Measurements from ENCODE around the gene AQP7. TPM values are rescaled to one million over a fixed set of nuclear protein-coding genes. Genes with fewer than 3 reads are reported as not detected.
A peak's percentile ranks its signal among the peaks of the same experiment; 100 is the strongest.
"Not testable (repeated sequence)": the region's sequence is repeated elsewhere in the genome, so short reads cannot be mapped to it uniquely, and the experiment has no call there.

Gene AQP7
- total RNA-seq, 1 experiment from 2014 or later, result 2.2 TPM

- Histone ChIP-seq H3K27me3 (replicated peaks; ENCODE audit: control insufficient read depth, insufficient read depth, low read length) (no peaks in the 10 kb centered on the region), H3K9me3 (no peaks in the 10 kb centered on the region), H3K36me3 (ENCODE audit: control insufficient read depth, insufficient read depth, low read length) (no peaks in the 10 kb centered on the region), H3K4me1 (peaks cover 37% of the 10 kb centered on the region), H3K4me3 (ENCODE audit: low read depth, low read length) (no peak overlapping the region)
- POLR2A ChIA-PET, result no interaction called here
- H3K4me1 Mint-ChIP-seq (ENCODE audit: low read depth, unreplicated experiment), result peaks cover 38% of the 10 kb centered on the region
- DNase-seq, result no peak
- no peaks in the 10 kb centered on the region for H3K27me3 Mint-ChIP-seq (ENCODE audit: insufficient read depth, unreplicated experiment)
- H3K9me3 Mint-ChIP-seq (ENCODE audit: unreplicated experiment), result no peaks in the 10 kb centered on the region
- no peak for TF ChIP-seq CTCF (IDR thresholded peaks at IDR 0.05; ENCODE audit: insufficient read depth in 1 of 2, low read depth in 1 of 2, low read length in 1 of 2, severe bottlenecking in 1 of 2, unreplicated experiment in 1 of 2)
- BruUV-seq (replicated peaks), result no TSS peak
- intact Hi-C loops (cut with micrococcal nuclease; ENCODE audit: unreplicated experiment), result no loop called here
- H3K4me3 Mint-ChIP-seq (ENCODE audit: unreplicated experiment), result no peak overlapping the region
- no peak overlapping the region for H3K27ac Mint-ChIP-seq (ENCODE audit: unreplicated experiment)
- CTCF ChIA-PET, result interaction anchor here (1.1 kb wide), 1 partner anchor 59 kb away, joined by 3 read pairs; no protein-coding TSS in a partner anchor
- no peaks in the 10 kb centered on the region for H3K36me3 Mint-ChIP-seq (ENCODE audit: insufficient read depth, unreplicated experiment)
Observed at GRCh38 chr9:33393581-33393980, 8.8 kb downstream of the AQP7 start.

- H3K4me1 Mint-ChIP-seq (ENCODE audit: low read depth, unreplicated experiment), result peaks cover 38% of the 10 kb centered on the region
- BruUV-seq (replicated peaks); H3K4me3 ChIP-seq (ENCODE audit: low read depth, low read length); H3K9me3 ChIP-seq; H3K4me3 Mint-ChIP-seq (ENCODE audit: unreplicated experiment); H3K36me3 Mint-ChIP-seq (ENCODE audit: insufficient read depth, unreplicated experiment); H3K27me3 Mint-ChIP-seq (ENCODE audit: insufficient read depth, unreplicated experiment); intact Hi-C loops (cut with micrococcal nuclease; ENCODE audit: unreplicated experiment); H3K9me3 Mint-ChIP-seq (ENCODE audit: unreplicated experiment); H3K36me3 ChIP-seq (ENCODE audit: control insufficient read depth, insufficient read depth, low read length); H3K27me3 ChIP-seq (replicated peaks; ENCODE audit: control insufficient read depth, insufficient read depth, low read length); POLR2A ChIA-PET: not testable (repeated sequence)
- CTCF ChIA-PET, result interaction anchor here (1.1 kb wide), 1 partner anchor 60 kb away, joined by 3 read pairs; no protein-coding TSS in a partner anchor
- DNase-seq, result peak in 1 of 2 experiments; percentile 78
- H3K27ac Mint-ChIP-seq (ENCODE audit: unreplicated experiment), result peak overlapping the region; percentile 11
- H3K4me1 ChIP-seq, result peaks cover 37% of the 10 kb centered on the region
Observed at GRCh38 chr9:33392591-33393021, 9.8 kb downstream of the AQP7 start.

- H3K27ac Mint-ChIP-seq (ENCODE audit: unreplicated experiment); H3K9me3 ChIP-seq; H3K9me3 Mint-ChIP-seq (ENCODE audit: unreplicated experiment); H3K27me3 ChIP-seq (replicated peaks; ENCODE audit: control insufficient read depth, insufficient read depth, low read length); H3K36me3 Mint-ChIP-seq (ENCODE audit: insufficient read depth, unreplicated experiment); H3K27me3 Mint-ChIP-seq (ENCODE audit: insufficient read depth, unreplicated experiment); H3K4me3 ChIP-seq (ENCODE audit: low read depth, low read length); H3K36me3 ChIP-seq (ENCODE audit: control insufficient read depth, insufficient read depth, low read length); BruUV-seq (replicated peaks); POLR2A ChIA-PET: not testable (repeated sequence)
- peaks cover 37% of the 10 kb centered on the region for H3K4me1 ChIP-seq
- peak; percentile 78 to 88 for DNase-seq
- CTCF ChIA-PET, result interaction anchor here (0.6 to 1.3 kb wide), 6 partner anchors 15 to 478 kb away, joined by 3 to 6 read pairs (median 4); no protein-coding TSS in a partner anchor
- H3K4me1 Mint-ChIP-seq (ENCODE audit: low read depth, unreplicated experiment), result peaks cover 38% of the 10 kb centered on the region
- intact Hi-C loops (cut with micrococcal nuclease; ENCODE audit: unreplicated experiment), result loop anchor here (2.0 kb wide), 2 partner anchors 16 to 24 kb away; no protein-coding TSS in a partner anchor
- H3K4me3 Mint-ChIP-seq (ENCODE audit: unreplicated experiment), result peak overlapping the region; percentile 25
Observed at GRCh38 chr9:33391111-33391771, 11.1 kb downstream of the AQP7 start.

- intact Hi-C loops (cut with micrococcal nuclease; ENCODE audit: unreplicated experiment), result no loop called here
- H3K4me3 ChIP-seq (ENCODE audit: low read depth, low read length), result no peak overlapping the region
- no peaks in the 10 kb centered on the region for H3K36me3 ChIP-seq (ENCODE audit: control insufficient read depth, insufficient read depth, low read length)
- no peak for DNase-seq
- H3K27me3 Mint-ChIP-seq (ENCODE audit: insufficient read depth, unreplicated experiment), result no peaks in the 10 kb centered on the region
- CTCF ChIA-PET, result no interaction called here
- H3K9me3 ChIP-seq, result no peaks in the 10 kb centered on the region
- H3K27ac Mint-ChIP-seq (ENCODE audit: unreplicated experiment), result no peak overlapping the region
- TF ChIP-seq CTCF (IDR thresholded peaks at IDR 0.05; ENCODE audit: insufficient read depth in 1 of 2, low read depth in 1 of 2, low read length in 1 of 2, severe bottlenecking in 1 of 2, unreplicated experiment in 1 of 2), result no peak
- no peaks in the 10 kb centered on the region for H3K36me3 Mint-ChIP-seq (ENCODE audit: insufficient read depth, unreplicated experiment)
- H3K4me1 Mint-ChIP-seq (ENCODE audit: low read depth, unreplicated experiment), result peaks cover 20% of the 10 kb centered on the region
- no peak overlapping the region for H3K4me3 Mint-ChIP-seq (ENCODE audit: unreplicated experiment)
- H3K27me3 ChIP-seq (replicated peaks; ENCODE audit: control insufficient read depth, insufficient read depth, low read length), result no peaks in the 10 kb centered on the region
- no peaks in the 10 kb centered on the region for H3K9me3 Mint-ChIP-seq (ENCODE audit: unreplicated experiment)
- BruUV-seq (replicated peaks), result no TSS peak
- H3K4me1 ChIP-seq, result peaks cover 25% of the 10 kb centered on the region
- POLR2A ChIA-PET, result interaction anchor here (0.6 kb wide), 1 partner anchor 30 kb away, joined by 3 read pairs; no protein-coding TSS in a partner anchor
Observed at GRCh38 chr9:33388110-33388994, 14.0 kb downstream of the AQP7 start.

- H3K27me3 ChIP-seq (replicated peaks; ENCODE audit: control insufficient read depth, insufficient read depth, low read length); H3K27me3 Mint-ChIP-seq (ENCODE audit: insufficient read depth, unreplicated experiment); H3K36me3 Mint-ChIP-seq (ENCODE audit: insufficient read depth, unreplicated experiment); H3K4me3 ChIP-seq (ENCODE audit: low read depth, low read length); intact Hi-C loops (cut with micrococcal nuclease; ENCODE audit: unreplicated experiment); H3K4me3 Mint-ChIP-seq (ENCODE audit: unreplicated experiment); H3K9me3 Mint-ChIP-seq (ENCODE audit: unreplicated experiment); CTCF ChIA-PET; POLR2A ChIA-PET; BruUV-seq (replicated peaks); H3K36me3 ChIP-seq (ENCODE audit: control insufficient read depth, insufficient read depth, low read length); H3K27ac Mint-ChIP-seq (ENCODE audit: unreplicated experiment); DNase-seq; H3K9me3 ChIP-seq: not testable (repeated sequence)
- peaks cover 17% of the 10 kb centered on the region for H3K4me1 Mint-ChIP-seq (ENCODE audit: low read depth, unreplicated experiment)
- peaks cover 12% of the 10 kb centered on the region for H3K4me1 ChIP-seq
Observed at GRCh38 chr9:33386998-33387397, 15.4 kb downstream of the AQP7 start.
